ENCODE data around the gene PVR. TPM values are rescaled to one million over a fixed set of nuclear protein-coding genes. Genes with fewer than 3 reads are reported as not detected.
"Not testable (repeated sequence)": the region's sequence is repeated elsewhere in the genome, so short reads cannot be mapped to it uniquely, and the experiment has no call there.

Gene PVR
- total RNA-seq, 2 experiments from 2014 or later: 8.9 to 9.8 TPM

DNA sequence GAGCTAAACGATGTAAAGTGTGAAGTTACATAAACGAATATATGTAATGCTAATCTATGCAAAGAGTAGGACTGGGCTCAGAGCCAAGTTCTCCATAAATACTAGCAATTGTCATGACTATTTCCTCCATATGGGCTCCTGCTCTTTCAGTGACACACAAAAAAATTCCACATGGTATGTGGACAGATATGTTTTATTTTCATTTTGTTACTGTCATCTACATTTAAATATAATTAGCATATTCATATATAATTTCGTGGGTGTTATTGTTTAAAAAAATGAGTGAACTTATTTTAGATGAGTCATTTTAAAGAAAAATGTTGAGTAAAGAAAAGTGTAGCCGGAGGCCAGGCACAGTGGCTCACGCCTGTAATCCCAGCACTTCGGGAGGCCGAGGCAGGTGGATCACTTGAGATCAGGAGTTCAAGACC, 35.3 kb upstream of the PVR start:
- intact Hi-C loops (cut with micrococcal nuclease): no loop called here
- DNase-seq: no peak
- H3K4me1 Mint-ChIP-seq (ENCODE audit: low read depth): peaks cover 16% of the 10 kb centered on the region
- H3K27me3 Mint-ChIP-seq (ENCODE audit: low read depth): no peaks in the 10 kb centered on the region
- no peak overlapping the region for H3K4me3 Mint-ChIP-seq
- H3K36me3 Mint-ChIP-seq (ENCODE audit: low read depth): no peaks in the 10 kb centered on the region
- CTCF ChIA-PET: interaction anchor here (1.4 kb wide), 1 partner anchor 37 kb away, joined by 3 read pairs; no protein-coding TSS in a partner anchor
- no peak overlapping the region for H3K27ac Mint-ChIP-seq
- H3K9me3 Mint-ChIP-seq: no peaks in the 10 kb centered on the region

DNA sequence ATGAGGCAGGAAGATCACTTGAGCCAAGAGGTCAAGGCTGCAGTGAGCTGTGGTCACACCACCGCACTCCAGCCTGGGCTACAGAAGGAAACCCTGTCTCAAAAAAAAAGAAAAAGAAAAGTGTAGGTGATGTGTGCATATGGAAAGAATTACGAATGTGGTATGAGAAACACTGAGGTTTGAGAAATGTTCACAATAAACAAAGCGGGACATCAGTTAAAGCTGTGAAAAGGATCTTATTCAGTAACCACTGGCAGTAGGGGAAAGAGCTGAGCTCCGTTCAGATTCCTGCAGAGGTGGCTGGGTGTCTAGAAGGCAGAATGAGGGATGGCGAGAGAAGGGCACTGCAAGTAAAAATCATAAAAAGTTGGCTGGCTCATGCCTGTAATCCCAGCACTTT, 34.5 kb upstream of the PVR start:
- intact Hi-C loops (cut with micrococcal nuclease): no loop called here
- H3K27me3 Mint-ChIP-seq (ENCODE audit: low read depth): no peaks in the 10 kb centered on the region
- no peak overlapping the region for H3K4me3 Mint-ChIP-seq
- no peaks in the 10 kb centered on the region for H3K36me3 Mint-ChIP-seq (ENCODE audit: low read depth)
- H3K27ac Mint-ChIP-seq: no peak overlapping the region
- peaks cover 16% of the 10 kb centered on the region for H3K4me1 Mint-ChIP-seq (ENCODE audit: low read depth)
- CTCF ChIA-PET: interaction anchor here (0.5 to 1.4 kb wide), 3 partner anchors 26 to 48 kb away, joined by 3 to 5 read pairs (median 3); no protein-coding TSS in a partner anchor
- no peaks in the 10 kb centered on the region for H3K9me3 Mint-ChIP-seq
- DNase-seq: no peak

DNA sequence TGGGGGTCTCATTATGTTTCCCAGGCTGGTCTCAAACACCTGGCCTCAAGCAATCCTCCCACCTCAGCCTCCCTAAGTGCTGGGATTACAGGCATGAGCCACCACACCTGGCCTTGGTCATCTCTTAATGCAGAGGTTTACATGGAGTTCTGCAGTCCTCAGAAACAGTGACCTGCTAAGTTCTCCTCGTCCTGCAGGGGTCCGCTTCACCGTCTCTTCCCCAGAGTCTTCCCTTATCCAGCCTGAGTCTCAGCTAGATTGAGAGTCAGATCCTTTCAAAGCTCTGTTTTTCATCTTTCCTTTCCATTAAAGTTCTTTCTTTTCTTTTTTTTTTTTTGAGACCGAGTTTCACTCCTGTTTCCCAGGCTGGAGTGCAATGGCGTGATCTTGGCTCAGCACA, 33.2 kb upstream of the PVR start:
- H3K36me3 Mint-ChIP-seq (ENCODE audit: low read depth); DNase-seq; H3K4me3 Mint-ChIP-seq; CTCF ChIA-PET; intact Hi-C loops (cut with micrococcal nuclease); H3K27me3 Mint-ChIP-seq (ENCODE audit: low read depth); H3K27ac Mint-ChIP-seq; H3K9me3 Mint-ChIP-seq: not testable (repeated sequence)
- peaks cover 16% of the 10 kb centered on the region for H3K4me1 Mint-ChIP-seq (ENCODE audit: low read depth)

DNA sequence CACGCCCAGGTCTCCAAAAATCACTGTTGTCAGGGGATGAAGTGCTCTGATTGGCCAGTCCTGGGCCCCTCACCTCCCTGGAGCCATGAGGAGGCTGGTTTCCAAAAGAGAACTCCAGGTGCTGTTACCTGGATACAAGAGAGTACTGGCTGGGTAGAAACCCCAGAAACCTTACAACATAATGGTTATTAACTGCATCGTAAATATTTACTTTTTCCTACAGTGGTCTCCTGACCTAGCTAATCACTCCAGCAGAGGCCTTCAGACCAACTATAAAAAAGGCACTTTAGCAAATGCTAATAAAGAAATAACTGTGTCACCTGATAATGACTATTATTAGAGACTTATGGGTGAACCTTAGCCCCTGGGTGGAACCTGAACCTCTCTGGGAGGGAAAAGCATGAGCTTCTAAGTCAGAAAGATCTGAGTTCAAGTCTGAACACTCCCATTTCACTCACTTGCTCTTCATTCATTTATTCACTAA, 31.9 kb upstream of the PVR start:
- no peaks in the 10 kb centered on the region for H3K36me3 Mint-ChIP-seq (ENCODE audit: low read depth)
- peaks cover 13% of the 10 kb centered on the region for H3K4me1 Mint-ChIP-seq (ENCODE audit: low read depth)
- H3K27me3 Mint-ChIP-seq (ENCODE audit: low read depth): no peaks in the 10 kb centered on the region
- CTCF ChIA-PET: no interaction called here
- DNase-seq: no peak
- intact Hi-C loops (cut with micrococcal nuclease): no loop called here
- H3K9me3 Mint-ChIP-seq: no peaks in the 10 kb centered on the region
- H3K4me3 Mint-ChIP-seq: no peak overlapping the region
- H3K27ac Mint-ChIP-seq: no peak overlapping the region

DNA sequence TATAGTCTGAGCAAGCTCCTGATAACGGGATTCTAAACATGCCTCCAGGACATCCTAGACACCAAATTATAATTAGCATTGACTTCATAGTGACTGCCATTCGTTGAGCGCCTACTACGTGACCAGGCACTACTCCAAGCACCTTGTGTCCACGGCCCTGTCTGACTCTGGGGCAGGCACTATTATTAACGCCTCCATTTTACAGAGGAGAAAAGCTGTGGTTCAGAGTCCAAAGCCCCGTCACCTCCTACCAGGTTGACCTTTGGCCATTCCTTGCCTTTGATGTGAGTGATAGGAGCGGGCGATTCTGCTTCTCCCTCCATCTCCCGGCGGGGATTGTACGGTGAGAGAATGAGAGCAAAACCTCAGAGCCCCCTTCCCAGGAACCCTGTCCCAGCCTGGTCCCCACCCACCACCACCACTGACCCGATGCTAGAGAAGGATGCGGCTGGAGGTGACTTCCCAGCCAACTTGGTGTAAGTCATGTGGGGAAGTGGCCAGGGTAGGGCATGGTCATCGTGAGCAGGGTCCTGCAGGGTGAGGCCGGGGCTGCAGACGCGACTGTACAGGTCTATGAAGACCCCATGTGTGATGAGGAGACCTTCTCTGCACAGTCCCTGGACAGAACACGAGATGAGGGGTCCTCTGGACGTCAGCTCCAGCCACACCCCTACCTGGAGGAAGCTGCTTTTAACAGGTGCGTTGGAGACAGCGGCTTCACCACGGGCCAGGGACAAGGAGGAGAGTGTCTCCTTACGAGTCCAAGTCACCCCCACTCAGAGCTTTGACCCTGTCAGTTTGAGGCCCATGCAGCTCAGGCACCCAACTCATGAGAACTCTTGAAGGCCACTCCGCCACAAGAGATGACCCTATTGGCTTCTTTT, 30.2 kb upstream of the PVR start, which contains the start of gene IGSF23:
IGSF23 (plus strand) TSS at position 269 of the 884 bp plus-strand sequence; CDS start at position 352, 83 bp downstream.
- no peaks in the 10 kb centered on the region for H3K36me3 Mint-ChIP-seq (ENCODE audit: low read depth)
- no peak for DNase-seq
- H3K4me1 Mint-ChIP-seq (ENCODE audit: low read depth): no peaks in the 10 kb centered on the region
- CTCF ChIA-PET: interaction anchor here (0.9 kb wide), 1 partner anchor 43 kb away, joined by 3 read pairs; no protein-coding TSS in a partner anchor
- no peak within 1 kb of the TSS for H3K27ac Mint-ChIP-seq
- H3K9me3 Mint-ChIP-seq: no peaks in the 10 kb centered on the region
- intact Hi-C loops (cut with micrococcal nuclease): no loop called here
- no peak within 1 kb of the TSS for H3K4me3 Mint-ChIP-seq
- H3K27me3 Mint-ChIP-seq (ENCODE audit: low read depth): no peaks in the 10 kb centered on the region

DNA sequence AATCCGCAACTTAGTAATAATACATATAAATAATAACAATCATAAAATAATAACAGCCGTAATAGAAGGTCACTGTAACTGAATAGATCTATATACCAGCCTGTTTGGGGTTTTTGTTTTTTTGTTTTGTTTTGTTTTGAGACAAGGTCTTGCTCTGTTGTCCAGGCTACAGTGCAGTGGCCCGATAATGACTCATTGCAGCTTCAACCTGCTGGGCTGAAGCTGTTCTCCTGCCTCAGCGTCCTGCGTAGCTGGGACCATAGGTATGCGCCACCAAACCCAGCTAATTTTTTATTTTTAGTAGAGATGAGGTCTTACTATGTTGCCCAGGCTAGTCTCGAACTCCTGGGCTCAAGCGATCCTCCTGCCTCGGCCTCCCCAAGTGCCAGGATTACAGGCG, 29.4 kb upstream of the PVR start:
- Mint-ChIP-seq H3K9me3 (no peaks in the 10 kb centered on the region), H3K27ac (no peak overlapping the region), H3K4me3 (no peak overlapping the region), H3K27me3 (ENCODE audit: low read depth) (no peaks in the 10 kb centered on the region), H3K4me1 (ENCODE audit: low read depth) (no peaks in the 10 kb centered on the region), H3K36me3 (ENCODE audit: low read depth) (no peaks in the 10 kb centered on the region)
- CTCF ChIA-PET: no interaction called here
- no peak for DNase-seq
- intact Hi-C loops (cut with micrococcal nuclease): no loop called here

DNA sequence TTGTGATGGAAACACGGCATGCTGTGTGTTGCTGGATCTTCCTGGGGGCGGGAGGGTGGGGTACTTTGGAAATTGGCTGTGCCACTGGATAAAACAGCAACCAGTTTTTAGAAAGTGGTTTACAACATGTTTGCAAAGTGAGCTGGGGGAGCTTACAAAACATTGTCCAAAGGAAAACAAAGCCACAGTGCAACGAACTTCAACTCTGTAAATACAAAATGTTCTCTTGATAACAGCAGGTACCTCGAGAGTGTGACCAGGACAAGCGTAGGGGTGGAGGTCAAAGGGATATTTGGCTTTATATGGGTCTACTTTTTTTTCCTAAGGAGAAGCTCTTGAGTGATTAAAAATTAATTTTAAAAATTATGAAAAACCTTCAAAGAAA, 27.9 kb upstream of the PVR start:
- H3K4me3 Mint-ChIP-seq: no peak overlapping the region
- H3K27ac Mint-ChIP-seq: no peak overlapping the region
- H3K9me3 Mint-ChIP-seq: no peaks in the 10 kb centered on the region
- H3K4me1 Mint-ChIP-seq (ENCODE audit: low read depth): no peaks in the 10 kb centered on the region
- no peaks in the 10 kb centered on the region for H3K27me3 Mint-ChIP-seq (ENCODE audit: low read depth)
- intact Hi-C loops (cut with micrococcal nuclease): no loop called here
- no peaks in the 10 kb centered on the region for H3K36me3 Mint-ChIP-seq (ENCODE audit: low read depth)
- DNase-seq: no peak
- CTCF ChIA-PET: interaction anchor here (0.6 to 0.9 kb wide), 2 partner anchors 45 to 906 kb away, joined by 3 to 6 read pairs; no protein-coding TSS in a partner anchor

DNA sequence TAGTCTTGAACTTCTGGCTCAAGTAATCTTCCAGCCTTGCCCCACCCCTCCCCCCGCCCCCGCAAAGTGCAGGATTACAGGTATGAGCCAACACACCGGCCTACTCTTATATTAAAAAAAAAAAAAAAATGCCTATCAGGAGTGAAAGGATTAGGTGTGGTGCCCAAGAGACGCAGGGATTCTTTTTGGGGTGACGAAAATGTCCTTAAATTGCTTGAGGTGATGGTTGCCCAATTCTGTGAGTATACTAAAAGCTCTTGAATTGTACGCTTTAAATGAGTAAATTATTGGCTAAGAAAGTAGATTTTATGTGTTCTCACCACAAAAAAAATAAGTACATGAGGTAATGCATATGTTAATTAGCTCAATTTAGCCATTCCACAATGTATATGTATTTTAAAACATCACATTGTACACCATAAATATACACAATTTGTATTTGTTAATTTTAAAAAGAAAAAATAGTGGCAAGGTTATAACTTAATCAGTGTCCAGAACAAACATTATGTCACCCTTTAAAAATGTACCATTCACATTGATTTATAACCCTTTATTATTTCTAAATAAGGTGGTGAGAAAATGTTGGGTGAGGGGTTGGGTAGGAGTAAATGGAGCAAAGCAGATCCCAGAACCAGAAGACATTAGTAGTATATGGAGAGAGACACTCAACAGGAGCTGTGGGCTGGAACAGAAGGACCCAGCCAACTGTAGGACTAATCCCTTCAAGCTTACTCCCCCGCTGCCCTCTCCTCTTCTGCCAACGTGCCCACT, 26.4 kb upstream of the PVR start:
- CTCF ChIA-PET: no interaction called here
- Mint-ChIP-seq H3K4me3 (no peak overlapping the region), H3K27ac (no peak overlapping the region), H3K9me3 (no peaks in the 10 kb centered on the region), H3K27me3 (ENCODE audit: low read depth) (no peaks in the 10 kb centered on the region), H3K4me1 (ENCODE audit: low read depth) (no peaks in the 10 kb centered on the region), H3K36me3 (ENCODE audit: low read depth) (no peaks in the 10 kb centered on the region)
- intact Hi-C loops (cut with micrococcal nuclease): no loop called here
- no peak for DNase-seq

DNA sequence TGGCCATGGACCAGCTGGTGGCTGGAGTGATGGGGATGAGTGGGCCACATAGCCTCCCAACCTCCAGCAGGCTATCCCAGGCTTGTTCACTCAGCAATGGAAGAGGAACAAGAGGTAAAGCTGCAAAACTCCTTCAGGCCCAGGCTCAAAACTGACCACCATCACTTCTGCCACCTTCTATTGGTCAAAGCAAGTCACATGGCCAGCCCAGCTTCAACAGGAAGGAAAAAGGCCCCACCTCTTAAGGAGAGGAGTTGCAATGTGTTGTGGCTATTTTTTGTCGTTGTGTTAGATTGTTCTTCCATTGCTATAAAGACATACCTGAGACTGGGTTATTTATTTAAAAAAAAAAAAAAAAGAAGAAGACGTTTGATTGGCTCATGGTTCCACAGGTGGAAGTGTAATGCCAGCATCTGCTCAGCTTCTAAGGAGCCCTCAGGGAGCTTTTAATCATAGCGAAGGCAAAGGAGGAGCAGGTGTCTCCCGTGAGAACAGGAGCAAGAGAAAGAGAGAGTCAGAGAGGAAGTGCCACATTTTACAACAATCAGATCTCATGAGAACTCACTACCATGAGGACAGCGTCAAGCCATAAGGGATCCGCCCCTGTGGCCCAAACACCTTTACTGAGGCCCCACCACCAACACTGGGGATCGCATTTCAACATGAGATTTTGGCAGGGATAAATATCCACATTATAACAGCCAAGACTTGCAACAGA, 24.9 kb upstream of the PVR start:
- intact Hi-C loops (cut with micrococcal nuclease): no loop called here
- CTCF ChIA-PET: interaction anchor here (0.7 kb wide), 1 partner anchor 48 kb away, joined by 3 read pairs; no protein-coding TSS in a partner anchor
- no peak for DNase-seq
- H3K27ac Mint-ChIP-seq: no peak overlapping the region
- no peak overlapping the region for H3K4me3 Mint-ChIP-seq
- H3K4me1 Mint-ChIP-seq (ENCODE audit: low read depth): no peaks in the 10 kb centered on the region
- H3K36me3 Mint-ChIP-seq (ENCODE audit: low read depth): no peaks in the 10 kb centered on the region
- no peaks in the 10 kb centered on the region for H3K9me3 Mint-ChIP-seq
- H3K27me3 Mint-ChIP-seq (ENCODE audit: low read depth): no peaks in the 10 kb centered on the region

DNA sequence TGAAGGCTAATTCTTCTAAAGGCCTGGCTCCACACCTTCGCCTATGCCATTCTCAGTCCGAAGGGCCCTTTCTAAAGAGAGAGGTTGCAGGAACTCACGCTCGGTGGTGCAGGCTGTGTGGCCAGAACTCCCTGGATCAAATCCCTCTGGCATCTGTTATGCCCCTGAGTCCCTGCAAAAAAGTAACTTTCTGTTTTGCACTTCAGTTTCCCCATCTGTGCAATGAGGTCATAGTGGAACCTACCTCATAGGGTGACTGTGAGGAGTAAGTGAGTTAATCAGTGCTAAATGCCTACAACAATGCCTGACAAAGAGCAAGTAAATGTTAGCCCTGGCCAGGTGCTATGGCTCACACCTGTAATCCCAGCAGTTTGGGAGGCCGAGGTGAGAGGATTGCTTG, 23.0 kb upstream of the PVR start:
- intact Hi-C loops (cut with micrococcal nuclease): no loop called here

DNA sequence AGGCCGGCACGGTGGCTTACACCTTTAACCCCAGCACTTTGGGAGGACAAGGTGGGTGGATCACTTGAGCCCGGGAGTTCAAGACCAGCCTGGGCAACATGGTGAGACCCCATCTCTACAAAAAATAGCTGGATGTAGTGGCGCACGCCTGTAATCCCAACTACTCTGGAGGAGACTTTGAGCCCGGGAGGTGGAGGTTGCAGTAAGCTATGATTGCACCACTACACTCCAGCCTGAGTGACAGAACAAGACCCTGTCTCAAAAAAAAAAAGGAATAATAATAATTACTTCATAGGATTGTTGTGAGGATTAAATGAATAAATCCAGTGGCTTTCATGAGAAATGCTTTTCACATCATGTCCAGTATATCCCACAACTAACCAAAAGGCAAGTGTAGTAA, 22.3 kb upstream of the PVR start:
- Mint-ChIP-seq H3K36me3 (ENCODE audit: low read depth) (no peaks in the 10 kb centered on the region), H3K4me1 (ENCODE audit: low read depth) (no peaks in the 10 kb centered on the region), H3K27ac (no peak overlapping the region), H3K27me3 (ENCODE audit: low read depth) (no peaks in the 10 kb centered on the region), H3K9me3 (peaks cover 2% of the 10 kb centered on the region), H3K4me3 (no peak overlapping the region)
- intact Hi-C loops (cut with micrococcal nuclease): no loop called here
- no peak for DNase-seq
- CTCF ChIA-PET: no interaction called here

More for the DNA sequence above, 23.0 kb upstream of the PVR start:
- H3K36me3 Mint-ChIP-seq (ENCODE audit: low read depth): no peaks in the 10 kb centered on the region
- H3K4me3 Mint-ChIP-seq: no peak overlapping the region
- H3K9me3 Mint-ChIP-seq: no peaks in the 10 kb centered on the region
- no peak overlapping the region for H3K27ac Mint-ChIP-seq
- no peak for DNase-seq
- CTCF ChIA-PET: no interaction called here
- H3K27me3 Mint-ChIP-seq (ENCODE audit: low read depth): no peaks in the 10 kb centered on the region
- no peaks in the 10 kb centered on the region for H3K4me1 Mint-ChIP-seq (ENCODE audit: low read depth)

DNA sequence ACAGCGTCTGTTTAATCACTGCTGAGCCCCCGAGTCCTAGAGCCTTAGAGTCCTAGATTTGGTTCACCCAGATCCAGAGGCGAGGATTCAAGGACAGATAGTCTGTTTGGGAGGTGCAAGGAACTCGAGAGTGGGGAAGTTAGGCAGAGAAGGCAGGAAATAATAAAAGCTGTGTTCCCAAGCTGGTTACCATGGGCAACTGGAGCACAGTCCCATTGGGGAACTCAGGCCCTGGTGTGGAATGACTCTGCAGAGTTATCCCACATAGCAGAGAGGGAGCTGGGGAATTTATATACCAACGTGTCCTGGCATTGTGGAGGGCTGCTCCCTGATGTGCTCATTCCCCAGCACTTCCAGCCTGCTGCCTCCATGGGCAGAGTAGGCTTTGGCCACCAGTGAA, 20.6 kb upstream of the PVR start:
- DNase-seq: no peak
- H3K4me1 Mint-ChIP-seq (ENCODE audit: low read depth): no peaks in the 10 kb centered on the region
- CTCF ChIA-PET: no interaction called here
- no peak overlapping the region for H3K4me3 Mint-ChIP-seq
- no peaks in the 10 kb centered on the region for H3K36me3 Mint-ChIP-seq (ENCODE audit: low read depth)
- no peak overlapping the region for H3K27ac Mint-ChIP-seq
- peaks cover 2% of the 10 kb centered on the region for H3K9me3 Mint-ChIP-seq
- intact Hi-C loops (cut with micrococcal nuclease): no loop called here
- no peaks in the 10 kb centered on the region for H3K27me3 Mint-ChIP-seq (ENCODE audit: low read depth)

Measured in activated naive CD4-positive, alpha-beta T cell treated with anti-CD3 and anti-CD28 coated beads for 36 hours (primary cell).